B cell (primary cell): ENCODE data around the gene CENPO. TPM values are rescaled to one million over a fixed set of nuclear protein-coding genes. Genes with fewer than 3 reads are reported as not detected.

Experiments
- ATAC-seq: fragments of 200-7000 bp; cut with Tn5 transposase; one replicate; pipeline ENCODE4 v1.10.0; 2021; ENCODE audit warnings: low read depth, mild to moderate bottlenecking, moderate number of reproducible peaks, moderate library complexity
- CTCF ChIA-PET: fragments of 350-600 bp; sonication (Branson Sonifier 250); formaldehyde crosslinking; loops from one replicate; lab custom pipeline; 2021; ENCODE audit warnings: antibody characterized with exemption, inconsistent platforms; lab: Charles Lee
- POLR2A ChIA-PET: fragments of 350-600 bp; sonication (Branson Sonifier 250); formaldehyde crosslinking; loops from one replicate; lab custom pipeline; 2021; ENCODE audit warnings: antibody characterized with exemption; lab: Charles Lee
- DNase-seq: peaks from one replicate; pipeline ENCODE4 v3.0.0; 2013
- H2AFZ ChIP-seq: 2 replicates; pipeline ENCODE4 v1.6.1; 2012; ENCODE audit warnings: mild to moderate bottlenecking, low read depth, low read length; ENCODE audit not compliant: insufficient read depth, poor library complexity, severe bottlenecking
- H3K27ac ChIP-seq, 2 donors: 1 replicate in 1 of 2; 2 replicates in 1 of 2; pipeline ENCODE4 v1.5.1; 2012 to 2013; ENCODE audit warnings: low read length in 2 of 2, mild to moderate bottlenecking in 2 of 2, moderate library complexity in 1 of 2
- H3K27me3 ChIP-seq, 4 experiments: fragments of 200-600 bp in 1 of 4; sonication (generic) in 1 of 4; replicated peaks in 1 of 4; 1 replicate in 2 of 4; 2 replicates in 2 of 4; pipeline versions ENCODE4 v1.6.1 to v1.7.0; 2013 to 2016; ENCODE audit warnings: low read length in 3 of 4, mild to moderate bottlenecking in 2 of 4, mixed read lengths in 1 of 4, moderate library complexity in 1 of 4; ENCODE audit not compliant: insufficient read depth in 4 of 4, control insufficient read depth in 3 of 4; ENCODE audit errors: control extremely low read depth in 1 of 4
- H3K36me3 ChIP-seq, 2 experiments: replicated peaks in 1 of 2; 1 replicate in 1 of 2; 2 replicates in 1 of 2; pipeline versions ENCODE4 v1.6.1 to v1.7.1; 2013; ENCODE audit warnings: low read length in 1 of 2; ENCODE audit not compliant: insufficient read depth in 2 of 2, control insufficient read depth in 1 of 2; ENCODE audit errors: control extremely low read depth in 1 of 2, extremely low read depth in 1 of 2
- H3K4me1 ChIP-seq, 2 donors: fragments of 200-600 bp in 1 of 2; sonication (generic) in 1 of 2; 1 replicate in 1 of 2; 2 replicates in 1 of 2; pipeline versions ENCODE4 v1.5.1 to v1.6.1; 2013 to 2017; ENCODE audit warnings: low read length in 2 of 2; ENCODE audit not compliant: control insufficient read depth in 2 of 2, insufficient read depth in 2 of 2
- H3K4me2 ChIP-seq: replicated peaks from 2 replicates; pipeline ENCODE3; 2012; ENCODE audit warnings: mild to moderate bottlenecking, low read depth, low read length; ENCODE audit not compliant: poor library complexity, severe bottlenecking
- H3K4me3 ChIP-seq, 5 experiments: fragments of 200-600 bp in 1 of 5; sonication (generic) in 1 of 5; 1 replicate in 3 of 5; 2 replicates in 2 of 5; pipeline versions ENCODE4 v1.5.1 to v1.7.0; 2011 to 2016; ENCODE audit warnings: low read length in 4 of 5, mild to moderate bottlenecking in 4 of 5, low read depth in 2 of 5, control low read depth in 1 of 5, moderate library complexity in 1 of 5; ENCODE audit not compliant: insufficient read depth in 1 of 5; ENCODE audit errors: control extremely low read depth in 1 of 5, extremely low read depth in 1 of 5
- H3K79me2 ChIP-seq: fragments of 200-600 bp; sonication (generic); one replicate; pipeline ENCODE4 v1.6.0; 2016; ENCODE audit warnings: low read length; ENCODE audit not compliant: control insufficient read depth, insufficient read depth
- H3K9ac ChIP-seq: fragments of 200-600 bp; sonication (generic); 2 replicates; pipeline ENCODE4 v1.6.1; 2017; ENCODE audit warnings: mild to moderate bottlenecking, low read length, moderate library complexity
- H3K9me3 ChIP-seq, 3 donors: one replicate each; pipeline versions ENCODE4 v1.6.1 to v1.7.1; 2013; ENCODE audit warnings: low read length in 2 of 3; ENCODE audit not compliant: control insufficient read depth in 2 of 3, insufficient read depth in 1 of 3; ENCODE audit errors: control extremely low read depth in 1 of 3
- H4K20me1 ChIP-seq: 2 replicates; pipeline ENCODE4 v1.6.0; 2012; ENCODE audit warnings: mild to moderate bottlenecking, low read length; ENCODE audit not compliant: insufficient read depth, control insufficient read depth, poor library complexity, severe bottlenecking
- H3K27ac Mint-ChIP-seq: one replicate; pipeline ENCODE4 v1.8.0; 2021; ENCODE audit warnings: mixed read lengths
- H3K27me3 Mint-ChIP-seq: one replicate; pipeline ENCODE4 v1.8.0; 2021; ENCODE audit warnings: mixed read lengths
- H3K4me1 Mint-ChIP-seq: one replicate; pipeline ENCODE4 v1.8.0; 2021; ENCODE audit warnings: mixed read lengths
- H3K4me3 Mint-ChIP-seq: one replicate; pipeline ENCODE4 v1.8.0; 2021; ENCODE audit warnings: mixed read lengths
- H3K9me3 Mint-ChIP-seq: one replicate; pipeline ENCODE4 v1.8.0; 2022; ENCODE audit warnings: mixed read lengths; ENCODE audit not compliant: insufficient read depth
- EZH2 ChIP-seq: IDR thresholded peaks from 2 replicates; pipeline ENCODE4 v1.6.1; 2012; ENCODE audit warnings: borderline replicate concordance, low read depth, mild to moderate bottlenecking, moderate library complexity, low read length; ENCODE audit not compliant: insufficient read depth, poor library complexity, severe bottlenecking
- WGBS: methylation state at CpG from one replicate; pipeline ENCODE4 v1.1.5; 2013; ENCODE audit warnings: missing lambda C conversion rate; ENCODE audit not compliant: insufficient coverage; 5-methylcytosine and 5-hydroxymethylcytosine counted together
- intact Hi-C: fragments of 100-400 bp; cut with micrococcal nuclease; formaldehyde crosslinking; loops from one replicate; pipeline ENCODE4 v1.10.0; 2022
- polyA plus RNA-seq: library from polyadenylated mRNA; depleted of rRNA; stranded (reverse); fragments of >200 nt; gene quantifications from 2 replicates; pipeline ENCODE4 v1.2.3, GENCODE V29; 2012
- total RNA-seq, 2 donors: library from RNA; stranded (reverse); fragments of 120-200 nt in 1 of 2; gene quantifications; 1 replicate in 1 of 2; 2 replicates in 1 of 2; pipeline versions ENCODE4 v1.2.3 to v1.2.4, GENCODE V29; 2013 to 2022
- TF ChIP-seq, protein P1 (sequence below): fragments of 200-600 bp; IDR thresholded peaks from one replicate; pipeline ENCODE4 v1.8.0; 2022; ENCODE audit warnings: antibody characterized with exemption, mild to moderate bottlenecking

The CENPO gene
- total and polyA plus RNA-seq, 2 donors (not counting 1 experiment from before 2014, with no cell fraction given): 4.5 to 10.4 TPM

DNA sequence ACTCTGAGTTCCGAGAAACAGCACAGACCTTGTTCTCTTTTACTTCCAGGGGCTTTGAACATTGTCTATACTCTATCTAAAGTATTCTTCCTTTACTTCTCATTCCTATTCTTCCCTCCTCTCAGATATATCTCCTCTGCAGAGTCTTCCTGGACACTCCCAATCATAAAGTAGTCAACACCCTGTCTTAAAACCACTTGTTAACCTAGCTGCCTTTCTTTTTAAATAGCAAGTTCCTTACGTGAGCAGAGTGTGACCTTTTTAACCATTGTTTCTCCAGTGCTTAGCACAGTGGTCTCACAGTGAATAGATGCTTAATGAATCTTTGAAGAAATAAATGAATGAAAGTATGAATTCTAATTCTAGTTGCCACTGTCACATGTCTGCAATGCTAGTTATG, 47.4 kb upstream of the CENPO start:
- no peaks in the 10 kb centered on the region for H3K27me3 Mint-ChIP-seq
- no peak overlapping the region for H3K4me3 Mint-ChIP-seq
- H3K27ac Mint-ChIP-seq: no peak overlapping the region
- H2AFZ ChIP-seq: no peak overlapping the region
- H4K20me1 ChIP-seq: no peaks in the 10 kb centered on the region
- DNase-seq (no peak), ATAC-seq (no peak)
- 88% methylated on average over 1 of the region's 2 CpGs for WGBS
- peaks cover 10 to 27% of the 10 kb centered on the region in 2 experiments for H3K36me3 ChIP-seq
- TF ChIP-seq, protein P1, sequence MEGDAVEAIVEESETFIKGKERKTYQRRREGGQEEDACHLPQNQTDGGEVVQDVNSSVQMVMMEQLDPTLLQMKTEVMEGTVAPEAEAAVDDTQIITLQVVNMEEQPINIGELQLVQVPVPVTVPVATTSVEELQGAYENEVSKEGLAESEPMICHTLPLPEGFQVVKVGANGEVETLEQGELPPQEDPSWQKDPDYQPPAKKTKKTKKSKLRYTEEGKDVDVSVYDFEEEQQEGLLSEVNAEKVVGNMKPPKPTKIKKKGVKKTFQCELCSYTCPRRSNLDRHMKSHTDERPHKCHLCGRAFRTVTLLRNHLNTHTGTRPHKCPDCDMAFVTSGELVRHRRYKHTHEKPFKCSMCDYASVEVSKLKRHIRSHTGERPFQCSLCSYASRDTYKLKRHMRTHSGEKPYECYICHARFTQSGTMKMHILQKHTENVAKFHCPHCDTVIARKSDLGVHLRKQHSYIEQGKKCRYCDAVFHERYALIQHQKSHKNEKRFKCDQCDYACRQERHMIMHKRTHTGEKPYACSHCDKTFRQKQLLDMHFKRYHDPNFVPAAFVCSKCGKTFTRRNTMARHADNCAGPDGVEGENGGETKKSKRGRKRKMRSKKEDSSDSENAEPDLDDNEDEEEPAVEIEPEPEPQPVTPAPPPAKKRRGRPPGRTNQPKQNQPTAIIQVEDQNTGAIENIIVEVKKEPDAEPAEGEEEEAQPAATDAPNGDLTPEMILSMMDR: no peak
- no peak for TF ChIP-seq EZH2
- no peaks in the 10 kb centered on the region for H3K27me3 ChIP-seq
- H3K9me3 ChIP-seq: no peaks in the 10 kb centered on the region
- H3K4me2 ChIP-seq: no peak overlapping the region
- no peaks in the 10 kb centered on the region for H3K9me3 Mint-ChIP-seq
- ChIA-PET CTCF (interaction anchor here (1.1 kb wide), 1 partner anchor 336 kb away, joined by 3 read pairs; no protein-coding TSS in a partner anchor), POLR2A (no interaction called here)
- H3K4me1 Mint-ChIP-seq: no peaks in the 10 kb centered on the region
- no peak overlapping the region for H3K27ac ChIP-seq
- H3K79me2 ChIP-seq: no peaks in the 10 kb centered on the region
- H3K4me3 ChIP-seq: no peak overlapping the region
- intact Hi-C loops: no loop called here
- no peaks in the 10 kb centered on the region for H3K4me1 ChIP-seq
- no peak overlapping the region for H3K9ac ChIP-seq

DNA sequence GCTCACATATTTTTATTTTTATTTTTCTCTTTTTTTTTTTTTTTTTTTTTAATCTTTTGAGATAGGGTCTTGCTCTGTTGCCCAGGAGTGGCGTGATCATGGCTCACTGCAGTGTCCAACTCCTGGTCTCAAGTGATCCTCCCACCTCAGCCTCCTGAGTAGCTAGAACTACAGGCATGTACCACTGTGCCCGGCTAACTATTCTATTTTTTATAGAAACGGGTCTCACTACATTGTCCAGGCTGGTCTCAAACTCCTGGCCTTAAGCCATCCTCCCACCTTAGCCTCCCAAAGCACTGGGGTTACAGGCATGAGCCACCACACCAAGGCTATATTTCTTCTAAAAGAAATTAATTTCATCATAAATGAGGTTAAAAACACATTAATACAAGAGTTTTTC, 45.9 kb upstream of the CENPO start:
- Histone ChIP-seq H3K36me3 (peaks cover 8 to 24% of the 10 kb centered on the region in 2 experiments), H3K9ac (no peak overlapping the region), H3K4me2 (no peak overlapping the region), H3K79me2 (no peaks in the 10 kb centered on the region), H2AFZ (no peak overlapping the region), H3K4me3 (no peak overlapping the region), H4K20me1 (no peaks in the 10 kb centered on the region), H3K27me3 (no peaks in the 10 kb centered on the region), H3K27ac (no peak overlapping the region), H3K9me3 (no peaks in the 10 kb centered on the region), H3K4me1 (no peaks in the 10 kb centered on the region)
- ATAC-seq (no peak), DNase-seq (no peak)
- intact Hi-C loops: no loop called here
- Mint-ChIP-seq H3K4me1 (no peaks in the 10 kb centered on the region), H3K9me3 (no peaks in the 10 kb centered on the region), H3K4me3 (no peak overlapping the region), H3K27ac (no peak overlapping the region), H3K27me3 (no peaks in the 10 kb centered on the region)
- POLR2A ChIA-PET: no interaction called here
- CTCF ChIA-PET: no interaction called here
- TF ChIP-seq, protein P1: no peak
- TF ChIP-seq EZH2: no peak
- 100% methylated on average over 1 of the region's 3 CpGs for WGBS
